HepG2 (cell line): ENCODE measurements around the gene ADGRG4. TPM values are rescaled to one million over a fixed set of nuclear protein-coding genes. Genes with fewer than 3 reads are reported as not detected.
"Not testable (repeated sequence)": the region's sequence is repeated elsewhere in the genome, so short reads cannot be mapped to it uniquely, and the experiment has no call there.

ENCODE experiments used
- ATAC-seq: fragments of 200-7000 bp; cut with Tn5 transposase; 3 replicates; pipeline ENCODE4 v1.9.1; 2020; ENCODE audit warnings: mild to moderate bottlenecking, moderate library complexity
- BruUV-seq: library from RNA; stranded (reverse); fragments of 400-500 nt; replicated peaks from 2 replicates; lab custom pipeline; 2021; lab: Mats Ljungman, UMichigan
- CTCF ChIA-PET: fragments of 300-600 bp; formaldehyde crosslinking; extraction: SDS; loops from one replicate; lab custom pipeline; 2021; ENCODE audit warnings: low total read pairs, inconsistent platforms, low intra/inter-chr PET ratio; lab: Yijun Ruan, JAX
- POLR2A ChIA-PET: fragments of 350-600 bp; sonication (Branson Sonifier 250); formaldehyde crosslinking; loops from one replicate; lab custom pipeline; 2020; ENCODE audit warnings: antibody characterized with exemption, inconsistent platforms; lab: Yijun Ruan, JAX
- DNase-seq: peaks from one replicate; pipeline ENCODE4 v3.0.0-alpha.2; 2015; ENCODE audit warnings: low spot score
- FAIRE-seq: peaks from 3 replicates; lab custom pipeline; 2011; peaks lifted over from hg19 to GRCh38; lab: Jason Lieb, UNC
- H2AFZ ChIP-seq: one replicate; pipeline ENCODE4 v1.6.1; 2011; ENCODE audit warnings: low read length, inconsistent platforms
- H3K27ac ChIP-seq: fragments of 300-600 bp; 3 replicates; pipeline ENCODE4 v1.8.0; 2011; ENCODE audit warnings: mixed run types, mild to moderate bottlenecking, mixed read lengths, low read length, inconsistent platforms; ENCODE audit not compliant: insufficient read depth; ENCODE audit errors: extremely low read length
- H3K27me3 ChIP-seq, 2 experiments: fragments of 200-600 bp in 1 of 2; 2 replicates in 1 of 2; 3 replicates in 1 of 2; pipeline versions ENCODE4 v1.6.0 to v1.8.0; 2011; ENCODE audit warnings: low read length in 2 of 2, mild to moderate bottlenecking in 2 of 2, moderate library complexity in 2 of 2, inconsistent platforms in 1 of 2; ENCODE audit not compliant: insufficient read depth in 2 of 2, control insufficient read depth in 1 of 2
- H3K36me3 ChIP-seq, 2 experiments: fragments of 200-600 bp in 1 of 2; replicated peaks in 1 of 2; 2 replicates in 1 of 2; 3 replicates in 1 of 2; pipeline versions ENCODE4 v1.5.1 to v1.8.0; 2011; ENCODE audit warnings: low read length in 2 of 2, inconsistent platforms in 1 of 2; ENCODE audit not compliant: insufficient read depth in 2 of 2, control insufficient read depth in 1 of 2
- H3K4me1 ChIP-seq: 2 replicates; pipeline ENCODE4 v1.5.1; 2012; ENCODE audit warnings: low read length, inconsistent platforms; ENCODE audit not compliant: insufficient read depth
- H3K4me2 ChIP-seq: 2 replicates; pipeline ENCODE4 v1.6.0; 2011; ENCODE audit warnings: low read depth, low read length, inconsistent platforms
- H3K4me3 ChIP-seq, 3 experiments: fragments of 200-600 bp in 1 of 3; sonication (generic), shearing (Covaris generic) in 1 of 3; replicated peaks in 1 of 3; 2 replicates each; pipeline ENCODE4 v1.5.1; 2011 to 2016; ENCODE audit warnings: low read length in 3 of 3, inconsistent platforms in 2 of 3, low read depth in 2 of 3, mild to moderate bottlenecking in 2 of 3, control low read depth in 1 of 3, mixed read lengths in 1 of 3; ENCODE audit not compliant: insufficient read depth in 1 of 3
- H3K79me2 ChIP-seq: one replicate; pipeline ENCODE4 v1.6.1; 2011; ENCODE audit warnings: low read length, inconsistent platforms; ENCODE audit not compliant: insufficient read depth
- H3K9ac ChIP-seq: 2 replicates; pipeline ENCODE4 v1.6.0; 2011; ENCODE audit warnings: mild to moderate bottlenecking, low read depth, low read length, inconsistent platforms; ENCODE audit not compliant: insufficient read depth
- H3K9me3 ChIP-seq: 2 replicates; pipeline ENCODE4 v1.5.1; 2012; ENCODE audit warnings: mild to moderate bottlenecking, low read length
- H4K20me1 ChIP-seq: 2 replicates; pipeline ENCODE4 v1.6.0; 2011; ENCODE audit warnings: inconsistent platforms, mild to moderate bottlenecking, low read length, moderate library complexity; ENCODE audit not compliant: insufficient read depth
- AGO2 ChIP-seq: fragments of 200-400 bp; formaldehyde crosslinking; optimal IDR thresholded peaks from 2 replicates; pipeline ENCODE3; 2017; ENCODE audit warnings: mild to moderate bottlenecking, low read depth, low read length, moderate library complexity
- JUNB ChIP-seq: sonication (generic); formaldehyde crosslinking; IDR thresholded peaks from 2 replicates; pipeline ENCODE4 v1.8.0; 2022; ENCODE audit warnings: missing genetic modification reagents, mild to moderate bottlenecking, borderline replicate concordance
- TRIM22 ChIP-seq: fragments of 450-650 bp; IDR thresholded peaks from 2 replicates; pipeline ENCODE4 v1.6.1; 2017
- ZBTB21 ChIP-seq: sonication (generic); formaldehyde crosslinking; IDR thresholded peaks from 2 replicates; pipeline ENCODE4 v1.4.0; 2020; ENCODE audit warnings: missing genetic modification reagents
- WGBS: methylation state at CpG from one replicate; pipeline ENCODE4 v1.1.6; 2017; ENCODE audit warnings: low lambda C conversion rate; 5-methylcytosine and 5-hydroxymethylcytosine counted together
- in situ Hi-C: cut with HindIII; loops from 2 replicates; pipeline ENCODE4 v1.10.0; 2017; ENCODE audit warnings: low pct_unique_long_range_greater_than_20kb; ENCODE audit not compliant: extremely low pct_ligation_motif_present
- intact Hi-C: fragments of 100-400 bp; cut with micrococcal nuclease; formaldehyde crosslinking; loops from one replicate; pipeline ENCODE4 v1.10.0; 2022; ENCODE audit not compliant: unreplicated experiment
- polyA plus RNA-seq, 8 experiments: library from polyadenylated mRNA; depleted of rRNA in 3 of 8; stranded (reverse) in 7 of 8; unstranded in 1 of 8; fragments of >200 nt; fragmentation: Illumina TruSeq in 4 of 8; extraction: Trizol in 4 of 8; gene quantifications; 2 replicates each; pipeline versions ENCODE4 v1.2.1 to v1.2.3, GENCODE V29; 2011 to 2016; ENCODE audit warnings: low read depth in 4 of 8, missing spikeins in 1 of 8, mixed read lengths in 1 of 8; ENCODE audit not compliant: insufficient read depth in 1 of 8
- total RNA-seq, 5 experiments: library from RNA; depleted of rRNA; stranded (reverse); fragments of >200 nt; fragmentation: Illumina TruSeq; extraction: Trizol; gene quantifications; 2 replicates each; pipeline ENCODE4 v1.2.3, GENCODE V29; 2016; ENCODE audit warnings: low read depth in 1 of 5
- TF ChIP-seq, protein P1 (sequence below): sonication (generic); formaldehyde crosslinking; IDR thresholded peaks from 2 replicates; pipeline ENCODE4 v1.4.0; 2020; ENCODE audit warnings: missing genetic modification reagents

Gene ADGRG4
- total and polyA plus RNA-seq, 2 of the 13 experiments (the other 11 are each of a cell fraction or from before 2014, with no cell fraction given), result not detected

- ChIA-PET CTCF (no interaction called here), POLR2A (no interaction called here)
- no peak overlapping the region for H3K9ac ChIP-seq
- H4K20me1 ChIP-seq, result no peaks in the 10 kb centered on the region
- no peak overlapping the region for H3K27ac ChIP-seq
- H3K27me3 ChIP-seq, result no peaks in the 10 kb centered on the region
- no peaks in the 10 kb centered on the region for H3K9me3 ChIP-seq
- FAIRE-seq (no peak), ATAC-seq (no peak), DNase-seq (no peak)
- H2AFZ ChIP-seq, result no peak overlapping the region
- H3K4me1 ChIP-seq, result no peaks in the 10 kb centered on the region
- in situ Hi-C loops, result no loop called here
- no peak for TF ChIP-seq ZBTB21 (CRISPR knock-in tag)
- TF ChIP-seq AGO2, result no peak
- TF ChIP-seq, protein P1, sequence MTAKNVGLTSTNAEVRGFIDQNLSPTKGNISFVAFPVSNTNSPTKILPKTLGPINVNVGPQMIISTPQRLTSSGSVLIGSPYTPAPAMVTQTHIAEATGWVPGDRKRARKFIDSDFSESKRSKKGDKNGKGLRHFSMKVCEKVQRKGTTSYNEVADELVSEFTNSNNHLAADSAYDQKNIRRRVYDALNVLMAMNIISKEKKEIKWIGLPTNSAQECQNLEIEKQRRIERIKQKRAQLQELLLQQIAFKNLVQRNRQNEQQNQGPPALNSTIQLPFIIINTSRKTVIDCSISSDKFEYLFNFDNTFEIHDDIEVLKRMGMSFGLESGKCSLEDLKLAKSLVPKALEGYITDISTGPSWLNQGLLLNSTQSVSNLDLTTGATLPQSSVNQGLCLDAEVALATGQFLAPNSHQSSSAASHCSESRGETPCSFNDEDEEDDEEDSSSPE, result no peak
- TF ChIP-seq JUNB, result no peak
- no peak for TF ChIP-seq TRIM22
- BruUV-seq, result no TSS peak
- intact Hi-C loops, result no loop called here
- WGBS, result 2% methylated on average over 3 of the region's 3 CpGs
- no peaks in the 10 kb centered on the region for H3K79me2 ChIP-seq
- no peaks in the 10 kb centered on the region for H3K36me3 ChIP-seq
- H3K4me2 ChIP-seq, result no peak overlapping the region
- no peak overlapping the region for H3K4me3 ChIP-seq
These were observed 137.4 kb downstream of the ADGRG4 start for GRCh38 chrX:136438192-136438591.

DNA sequence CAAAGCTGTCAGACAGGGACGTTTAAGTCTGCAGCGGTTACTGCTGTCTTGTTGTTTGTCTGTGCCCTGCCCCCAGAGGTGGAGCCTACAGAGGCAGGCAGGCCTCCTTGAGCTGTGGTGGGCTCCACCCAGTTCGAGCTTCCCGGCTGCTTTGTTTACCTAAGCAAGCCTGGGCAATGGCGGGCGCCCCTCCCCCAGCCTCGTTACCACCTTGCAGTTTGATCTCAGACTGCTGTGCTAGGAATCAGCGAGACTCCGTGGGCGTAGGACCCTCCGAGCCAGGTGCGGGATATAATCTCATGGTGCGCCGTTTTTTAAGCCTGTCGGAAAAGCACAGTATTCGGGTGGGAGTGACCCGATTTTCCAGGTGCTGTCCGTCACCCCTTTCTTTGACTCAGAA lies 144.9 kb downstream of the ADGRG4 start:
- H3K4me1 ChIP-seq, CTCF ChIA-PET, intact Hi-C loops, ATAC-seq, H3K27me3 ChIP-seq, POLR2A ChIA-PET, H3K4me2 ChIP-seq, H3K4me3 ChIP-seq, H3K9me3 ChIP-seq, H3K27ac ChIP-seq, DNase-seq, H3K79me2 ChIP-seq, BruUV-seq, H4K20me1 ChIP-seq, H2AFZ ChIP-seq, FAIRE-seq, H3K36me3 ChIP-seq, in situ Hi-C loops, H3K9ac ChIP-seq: not testable (repeated sequence)
- no CpG with 5 or more reads among the region's 18 CpGs for WGBS
